ENCODE data around the gene SLC28A1. TPM values are rescaled to one million over a fixed set of nuclear protein-coding genes. Genes with fewer than 3 reads are reported as not detected.

Gene SLC28A1
- total RNA-seq, 2 donors from 2014 or later = 0.12 TPM; not detected in 1

DNA sequence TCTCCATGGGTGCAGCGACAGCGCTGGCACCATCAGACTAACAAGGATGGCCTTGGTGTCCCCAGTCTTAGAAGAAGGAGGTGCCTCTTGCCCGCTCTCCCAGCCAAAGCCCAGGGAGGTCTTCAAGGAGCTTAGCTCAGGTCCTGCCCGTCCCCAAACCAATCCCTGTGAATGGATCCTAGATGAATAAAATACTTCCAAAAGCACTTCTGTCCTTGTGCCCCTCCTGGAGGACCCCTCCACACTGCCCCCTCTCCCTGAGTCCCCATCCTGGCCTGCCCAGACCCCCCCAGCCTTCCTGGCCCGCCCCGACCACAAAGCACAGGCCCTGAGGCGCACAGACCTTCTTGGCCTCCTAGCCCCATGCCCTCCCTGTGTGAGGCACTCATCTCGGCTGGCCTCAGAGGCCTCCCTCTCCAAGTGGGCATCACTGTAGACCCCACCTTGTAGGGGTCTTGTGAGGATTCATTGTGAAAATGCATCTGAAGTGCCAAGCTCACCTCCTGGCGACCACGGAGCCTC, 8.4 kb downstream of the SLC28A1 start:
- Histone ChIP-seq H3K4me1 (no peaks in the 10 kb centered on the region), H3K27me3 (no peaks in the 10 kb centered on the region), H3K9me3 (no peaks in the 10 kb centered on the region), H3K4me3 (no peak overlapping the region), H3K27ac (no peak overlapping the region), H3K36me3 (no peaks in the 10 kb centered on the region)
- DNase-seq (ENCODE audit: low spot score) = no peak
- TF ChIP-seq, protein P1, sequence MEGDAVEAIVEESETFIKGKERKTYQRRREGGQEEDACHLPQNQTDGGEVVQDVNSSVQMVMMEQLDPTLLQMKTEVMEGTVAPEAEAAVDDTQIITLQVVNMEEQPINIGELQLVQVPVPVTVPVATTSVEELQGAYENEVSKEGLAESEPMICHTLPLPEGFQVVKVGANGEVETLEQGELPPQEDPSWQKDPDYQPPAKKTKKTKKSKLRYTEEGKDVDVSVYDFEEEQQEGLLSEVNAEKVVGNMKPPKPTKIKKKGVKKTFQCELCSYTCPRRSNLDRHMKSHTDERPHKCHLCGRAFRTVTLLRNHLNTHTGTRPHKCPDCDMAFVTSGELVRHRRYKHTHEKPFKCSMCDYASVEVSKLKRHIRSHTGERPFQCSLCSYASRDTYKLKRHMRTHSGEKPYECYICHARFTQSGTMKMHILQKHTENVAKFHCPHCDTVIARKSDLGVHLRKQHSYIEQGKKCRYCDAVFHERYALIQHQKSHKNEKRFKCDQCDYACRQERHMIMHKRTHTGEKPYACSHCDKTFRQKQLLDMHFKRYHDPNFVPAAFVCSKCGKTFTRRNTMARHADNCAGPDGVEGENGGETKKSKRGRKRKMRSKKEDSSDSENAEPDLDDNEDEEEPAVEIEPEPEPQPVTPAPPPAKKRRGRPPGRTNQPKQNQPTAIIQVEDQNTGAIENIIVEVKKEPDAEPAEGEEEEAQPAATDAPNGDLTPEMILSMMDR (IDR thresholded peaks at IDR 0.05) = no peak

DNA sequence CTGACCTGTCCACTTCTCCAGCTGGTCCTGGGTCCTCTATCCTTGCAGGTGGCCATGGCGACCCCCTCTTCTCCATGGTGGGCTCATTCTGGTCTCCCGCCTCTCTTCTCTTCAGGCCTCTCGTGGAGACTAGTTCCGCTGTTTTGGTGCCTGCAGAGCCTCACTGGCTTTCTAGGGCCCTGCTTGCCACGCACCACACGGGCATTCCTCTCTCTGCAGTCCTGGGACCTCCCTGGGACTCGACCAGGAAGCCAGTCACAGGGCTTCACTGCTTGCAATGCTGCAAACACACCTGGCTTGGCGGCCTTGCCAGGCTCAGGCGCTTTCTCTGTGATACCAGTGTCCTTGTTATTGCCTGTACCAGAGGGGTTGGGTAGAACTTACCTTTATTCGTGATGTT, 9.1 kb downstream of the SLC28A1 start:
- Histone ChIP-seq H3K27ac (no peak overlapping the region), H3K4me1 (no peaks in the 10 kb centered on the region), H3K4me3 (no peak overlapping the region), H3K9me3 (no peaks in the 10 kb centered on the region), H3K27me3 (no peaks in the 10 kb centered on the region), H3K36me3 (no peaks in the 10 kb centered on the region)
- no peak for DNase-seq (ENCODE audit: low spot score)
- TF ChIP-seq, protein P1 (IDR thresholded peaks at IDR 0.05) = no peak

DNA sequence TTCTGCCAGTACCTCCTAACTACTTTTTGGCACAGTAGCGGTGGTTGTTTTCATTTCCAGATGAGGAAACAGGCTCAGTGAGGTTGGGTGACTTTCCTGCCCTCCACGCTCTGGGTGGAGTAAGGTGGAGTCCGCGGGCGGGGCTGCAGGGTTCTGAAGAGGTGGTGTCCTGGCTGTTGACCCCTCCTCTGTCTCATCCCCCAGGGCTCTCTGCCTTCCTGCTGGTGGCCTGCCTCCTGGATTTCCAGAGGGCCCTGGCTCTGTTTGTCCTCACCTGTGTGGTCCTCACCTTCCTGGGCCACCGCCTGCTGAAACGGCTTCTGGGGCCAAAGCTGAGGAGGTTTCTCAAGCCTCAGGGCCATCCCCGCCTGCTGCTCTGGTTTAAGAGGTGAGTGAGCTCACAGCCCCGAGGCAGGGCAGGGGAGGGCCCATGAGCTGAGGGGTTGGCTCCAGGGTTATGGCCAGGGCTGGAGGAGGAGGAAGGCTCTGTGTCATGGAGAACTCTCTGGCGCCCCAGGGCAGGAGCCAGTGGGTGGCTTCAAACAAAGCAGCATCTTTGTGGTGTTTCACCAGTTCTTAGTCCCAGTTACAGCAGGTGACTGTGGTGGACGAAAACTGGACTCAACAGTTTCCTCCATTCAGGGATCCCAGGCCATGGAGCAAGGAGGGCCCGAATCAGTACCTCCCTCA, 10.4 kb downstream of the SLC28A1 start:
- no peak for DNase-seq (ENCODE audit: low spot score)
- Histone ChIP-seq H3K27me3 (no peaks in the 10 kb centered on the region), H3K27ac (no peak overlapping the region), H3K9me3 (no peaks in the 10 kb centered on the region), H3K36me3 (no peaks in the 10 kb centered on the region), H3K4me3 (no peak overlapping the region), H3K4me1 (no peaks in the 10 kb centered on the region)
- TF ChIP-seq, protein P1 (IDR thresholded peaks at IDR 0.05) = no peak

DNA sequence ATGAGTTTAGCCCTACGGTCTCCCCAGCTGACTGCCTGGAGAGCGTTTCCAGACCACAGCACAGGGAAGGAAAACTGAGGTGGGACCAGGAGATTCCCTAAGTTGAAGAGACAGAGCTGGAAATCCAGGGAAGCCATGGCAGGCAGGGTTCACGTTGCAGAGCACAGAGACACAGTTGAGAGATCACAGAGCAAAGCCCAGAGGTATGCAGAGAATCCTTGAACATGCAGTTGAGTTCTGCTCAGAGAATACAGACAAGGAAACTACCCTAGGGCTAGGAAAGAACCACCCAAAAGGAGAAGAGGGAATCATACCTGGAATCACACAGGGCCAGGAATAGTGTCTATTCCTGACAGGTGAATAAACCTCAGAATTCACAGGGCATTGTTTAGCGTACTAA, 14.3 kb downstream of the SLC28A1 start:
- Histone ChIP-seq H3K9me3 (no peaks in the 10 kb centered on the region), H3K27ac (no peak overlapping the region), H3K36me3 (no peaks in the 10 kb centered on the region), H3K4me3 (no peak overlapping the region), H3K27me3 (no peaks in the 10 kb centered on the region), H3K4me1 (peaks cover 0 to 1% of the 10 kb centered on the region in 2 donors)
- TF ChIP-seq, protein P1 (IDR thresholded peaks at IDR 0.05) = no peak
- no peak for DNase-seq (ENCODE audit: low spot score)

DNA sequence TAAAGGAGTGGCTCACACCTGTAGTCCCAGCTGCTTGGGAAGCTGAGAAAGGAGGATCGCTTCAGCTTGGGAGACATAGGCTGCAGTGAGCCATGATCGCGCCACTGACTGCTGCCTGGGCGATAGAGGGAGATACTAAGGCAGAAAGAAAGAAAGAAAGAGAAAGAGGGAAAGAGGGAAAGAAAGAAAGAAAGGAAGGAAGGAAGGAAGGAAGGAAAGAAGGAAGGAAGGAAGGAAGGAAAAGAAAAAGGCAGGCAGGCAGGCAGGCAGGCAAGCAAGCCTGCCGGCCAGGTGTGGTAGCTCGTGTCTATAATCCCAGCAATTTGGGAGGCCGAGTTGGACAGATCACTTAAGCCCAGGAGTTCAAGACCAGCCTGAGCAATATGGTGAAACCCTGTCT, 15.3 kb downstream of the SLC28A1 start:
- Histone ChIP-seq H3K4me3 (no peak overlapping the region), H3K9me3 (no peaks in the 10 kb centered on the region), H3K36me3 (no peaks in the 10 kb centered on the region), H3K27ac (no peak overlapping the region), H3K4me1 (peaks cover 0 to 11% of the 10 kb centered on the region in 2 donors), H3K27me3 (no peaks in the 10 kb centered on the region)
- TF ChIP-seq, protein P1 (IDR thresholded peaks at IDR 0.05) = no peak
- DNase-seq (ENCODE audit: low spot score) = no peak

DNA sequence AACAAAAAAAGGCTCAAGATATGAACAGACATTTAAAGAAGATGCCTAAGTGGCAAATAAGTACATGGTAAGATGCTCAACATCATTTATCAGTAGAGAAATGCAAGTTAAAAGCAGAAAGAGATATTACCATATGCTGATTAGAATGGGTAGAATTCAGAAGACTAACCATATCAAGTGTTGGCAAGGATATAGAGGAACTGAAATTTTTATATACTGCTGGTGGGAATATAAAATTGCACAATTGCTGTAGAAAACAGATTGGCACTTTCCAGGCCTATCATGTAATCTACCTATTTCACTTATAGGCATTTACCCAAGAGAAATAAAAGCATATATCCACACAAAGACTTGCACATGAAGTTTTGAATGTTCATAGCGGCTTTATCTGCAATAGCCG, 17.1 kb downstream of the SLC28A1 start:
- H3K4me3 ChIP-seq = no peak overlapping the region
- no peaks in the 10 kb centered on the region for H3K9me3 ChIP-seq
- H3K4me1 ChIP-seq = peaks cover 0 to 20% of the 10 kb centered on the region in 2 donors
- H3K27me3 ChIP-seq = no peaks in the 10 kb centered on the region
- TF ChIP-seq, protein P1 (IDR thresholded peaks at IDR 0.05) = no peak
- no peak for DNase-seq (ENCODE audit: low spot score)
- no peak overlapping the region for H3K27ac ChIP-seq
- no peaks in the 10 kb centered on the region for H3K36me3 ChIP-seq
